Panc1 (cell line): ENCODE data around the gene TEX12. TPM values are rescaled to one million over a fixed set of nuclear protein-coding genes. Genes with fewer than 3 reads are reported as not detected.

Experiments
- ATAC-seq: fragments of 200-7000 bp; cut with Tn5 transposase; 2 replicates; pipeline ENCODE4 v1.9.1; 2020; ENCODE audit warnings: mild to moderate bottlenecking, moderate library complexity
- BruUV-seq: library from RNA; stranded (reverse); fragments of 400-500 nt; replicated peaks from 2 replicates; lab custom pipeline; 2021; lab: Mats Ljungman, UMichigan
- CTCF ChIA-PET: fragments of 300-600 bp; sonication (Branson Sonifier 250); formaldehyde crosslinking; loops from one replicate; lab custom pipeline; 2022; ENCODE audit warnings: antibody characterized with exemption; lab: Charles Lee
- POLR2A ChIA-PET: fragments of 300-600 bp; sonication (Branson Sonifier 250); formaldehyde crosslinking; loops from one replicate; lab custom pipeline; 2022; ENCODE audit warnings: antibody characterized with exemption; lab: Charles Lee
- DNase-seq: peaks from one replicate; pipeline ENCODE4 v3.0.0-alpha.2; 2010; ENCODE audit warnings: low read depth, low spot score
- H3K27ac ChIP-seq: 2 replicates; pipeline ENCODE4 v1.5.1; 2011; ENCODE audit warnings: mild to moderate bottlenecking, low read length, inconsistent platforms
- H3K27me3 ChIP-seq: fragments of 200-500 bp; sonication (Bioruptor generic); 2 replicates; pipeline ENCODE4 v1.6.0; 2014; ENCODE audit warnings: low read length, inconsistent platforms; ENCODE audit not compliant: control insufficient read depth, insufficient read depth
- H3K36me3 ChIP-seq: fragments of 200-500 bp; sonication (Bioruptor generic); 2 replicates; pipeline ENCODE4 v1.5.1; 2014; ENCODE audit warnings: inconsistent platforms, mild to moderate bottlenecking, low read length, moderate library complexity; ENCODE audit not compliant: control insufficient read depth, insufficient read depth
- H3K4me1 ChIP-seq: 2 replicates; pipeline ENCODE4 v1.5.1; 2011; ENCODE audit warnings: inconsistent platforms, mild to moderate bottlenecking, low read length, moderate library complexity; ENCODE audit not compliant: control insufficient read depth, insufficient read depth
- H3K4me3 ChIP-seq, 2 experiments: 2 replicates each; pipeline ENCODE4 v1.5.1; 2011 to 2012; ENCODE audit warnings: low read depth in 2 of 2, low read length in 2 of 2, mild to moderate bottlenecking in 2 of 2, inconsistent platforms in 1 of 2, moderate library complexity in 1 of 2
- H3K9me3 ChIP-seq: fragments of 200-500 bp; sonication (Bioruptor generic); 2 replicates; pipeline ENCODE4 v1.5.1; 2014; ENCODE audit warnings: low read depth, mild to moderate bottlenecking, inconsistent platforms, low read length, moderate library complexity; ENCODE audit not compliant: control insufficient read depth, insufficient read depth
- POLR2AphosphoS5 ChIP-seq: IDR thresholded peaks from 2 replicates; pipeline ENCODE4 v1.6.1; 2012; ENCODE audit warnings: mild to moderate bottlenecking, low read depth, low read length, moderate library complexity
- SIN3A ChIP-seq: IDR thresholded peaks from 2 replicates; pipeline ENCODE4 v1.6.1; 2012; ENCODE audit warnings: low read depth, mild to moderate bottlenecking, low read length, moderate library complexity, borderline replicate concordance; ENCODE audit not compliant: insufficient read depth
- TCF7L2 ChIP-seq: IDR thresholded peaks from 2 replicates; pipeline ENCODE4 v1.6.1; 2011; ENCODE audit warnings: mild to moderate bottlenecking, low read depth, low read length, inconsistent platforms
- in situ Hi-C: cut with HindIII; loops from 2 replicates; pipeline ENCODE4 v1.10.0; 2016; ENCODE audit warnings: low sequenced_read_pairs, low pct_unique_long_range_greater_than_20kb
- intact Hi-C: fragments of 100-400 bp; cut with micrococcal nuclease; formaldehyde crosslinking; loops from one replicate; pipeline ENCODE4 v1.10.0; 2022; ENCODE audit not compliant: unreplicated experiment
- total RNA-seq: library from RNA; stranded (reverse); gene quantifications from one replicate; pipeline ENCODE4 v1.2.1, GENCODE V29; 2021; ENCODE audit not compliant: unreplicated experiment
- TF ChIP-seq, protein P1 (sequence below): fragments of 450-650 bp; IDR thresholded peaks from 2 replicates; pipeline ENCODE4 v1.5.1; 2017; ENCODE audit warnings: mild to moderate bottlenecking
- TF ChIP-seq, protein P2 (sequence below), 2 experiments: IDR thresholded peaks; 2 replicates each; pipeline ENCODE4 v1.6.1; 2011 to 2012; ENCODE audit warnings: low read depth in 2 of 2, control low read depth in 1 of 2, low read length in 1 of 2, mild to moderate bottlenecking in 1 of 2, moderate library complexity in 1 of 2; ENCODE audit not compliant: insufficient read depth in 1 of 2

Gene TEX12
- total RNA-seq, 1 experiment from 2014 or later: 0.23 TPM

DNA sequence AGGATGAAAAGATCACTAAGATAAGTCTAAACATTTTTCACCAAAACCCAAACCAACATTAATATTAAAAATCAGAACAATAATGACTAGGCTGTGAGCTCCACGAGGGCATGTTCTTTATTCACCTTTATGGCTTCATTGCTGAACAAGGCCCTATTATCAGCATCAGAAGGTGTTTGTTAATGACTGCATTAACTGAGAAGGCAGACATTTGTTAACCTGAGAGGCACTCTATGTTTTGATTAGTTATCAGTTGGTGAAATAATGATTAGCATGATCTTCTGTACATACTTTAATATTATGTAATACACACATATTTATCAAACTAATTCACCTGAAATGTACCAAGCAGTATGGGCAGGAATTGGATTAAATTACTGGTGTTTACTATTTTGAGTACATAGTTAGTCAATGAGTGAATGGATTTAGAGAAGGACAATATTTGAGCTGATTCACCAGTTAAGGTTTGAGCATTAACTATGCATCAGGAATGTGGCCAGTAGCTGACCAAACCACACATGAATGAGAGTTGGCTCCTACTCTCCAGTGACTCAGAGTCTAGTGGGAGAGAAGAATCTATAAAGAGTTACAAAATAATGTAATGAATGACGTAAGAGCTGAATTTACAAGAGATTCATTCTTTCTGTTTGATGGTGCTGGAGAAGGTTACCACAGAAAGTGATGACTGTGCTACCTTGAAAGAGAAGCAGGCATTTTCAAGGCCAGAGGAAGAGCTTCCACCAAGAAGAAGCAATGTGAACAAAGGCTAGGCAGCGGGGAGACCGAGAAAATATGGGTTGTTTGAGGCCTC is 10.0 kb upstream of the TEX12 start:
- peak overlapping the region; percentile 84 for H3K27ac ChIP-seq
- peaks cover 37% of the 10 kb centered on the region for H3K4me1 ChIP-seq
- ATAC-seq (peak; percentile 99), DNase-seq (peak; percentile 99)
- ChIA-PET POLR2A (interaction anchor here (0.5 to 1.2 kb wide), 4 partner anchors 33 to 72 kb away, joined by 5 to 8 read pairs (median 7); no protein-coding TSS in a partner anchor), CTCF (interaction anchor here (1.1 kb wide), 1 partner anchor 44 kb away, joined by 4 read pairs; no protein-coding TSS in a partner anchor)
- H3K27me3 ChIP-seq: no peaks in the 10 kb centered on the region
- 0 out of 2 replicates have a peak, but pooled peaks cover 3% of the 10 kb centered on the region for H3K36me3 ChIP-seq
- TF ChIP-seq TCF7L2: peak; percentile 66
- peak; percentile 77 for TF ChIP-seq POLR2AphosphoS5
- no peak for TF ChIP-seq SIN3A
- TF ChIP-seq, protein P1, sequence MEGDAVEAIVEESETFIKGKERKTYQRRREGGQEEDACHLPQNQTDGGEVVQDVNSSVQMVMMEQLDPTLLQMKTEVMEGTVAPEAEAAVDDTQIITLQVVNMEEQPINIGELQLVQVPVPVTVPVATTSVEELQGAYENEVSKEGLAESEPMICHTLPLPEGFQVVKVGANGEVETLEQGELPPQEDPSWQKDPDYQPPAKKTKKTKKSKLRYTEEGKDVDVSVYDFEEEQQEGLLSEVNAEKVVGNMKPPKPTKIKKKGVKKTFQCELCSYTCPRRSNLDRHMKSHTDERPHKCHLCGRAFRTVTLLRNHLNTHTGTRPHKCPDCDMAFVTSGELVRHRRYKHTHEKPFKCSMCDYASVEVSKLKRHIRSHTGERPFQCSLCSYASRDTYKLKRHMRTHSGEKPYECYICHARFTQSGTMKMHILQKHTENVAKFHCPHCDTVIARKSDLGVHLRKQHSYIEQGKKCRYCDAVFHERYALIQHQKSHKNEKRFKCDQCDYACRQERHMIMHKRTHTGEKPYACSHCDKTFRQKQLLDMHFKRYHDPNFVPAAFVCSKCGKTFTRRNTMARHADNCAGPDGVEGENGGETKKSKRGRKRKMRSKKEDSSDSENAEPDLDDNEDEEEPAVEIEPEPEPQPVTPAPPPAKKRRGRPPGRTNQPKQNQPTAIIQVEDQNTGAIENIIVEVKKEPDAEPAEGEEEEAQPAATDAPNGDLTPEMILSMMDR: no peak
- TF ChIP-seq, protein P2, sequence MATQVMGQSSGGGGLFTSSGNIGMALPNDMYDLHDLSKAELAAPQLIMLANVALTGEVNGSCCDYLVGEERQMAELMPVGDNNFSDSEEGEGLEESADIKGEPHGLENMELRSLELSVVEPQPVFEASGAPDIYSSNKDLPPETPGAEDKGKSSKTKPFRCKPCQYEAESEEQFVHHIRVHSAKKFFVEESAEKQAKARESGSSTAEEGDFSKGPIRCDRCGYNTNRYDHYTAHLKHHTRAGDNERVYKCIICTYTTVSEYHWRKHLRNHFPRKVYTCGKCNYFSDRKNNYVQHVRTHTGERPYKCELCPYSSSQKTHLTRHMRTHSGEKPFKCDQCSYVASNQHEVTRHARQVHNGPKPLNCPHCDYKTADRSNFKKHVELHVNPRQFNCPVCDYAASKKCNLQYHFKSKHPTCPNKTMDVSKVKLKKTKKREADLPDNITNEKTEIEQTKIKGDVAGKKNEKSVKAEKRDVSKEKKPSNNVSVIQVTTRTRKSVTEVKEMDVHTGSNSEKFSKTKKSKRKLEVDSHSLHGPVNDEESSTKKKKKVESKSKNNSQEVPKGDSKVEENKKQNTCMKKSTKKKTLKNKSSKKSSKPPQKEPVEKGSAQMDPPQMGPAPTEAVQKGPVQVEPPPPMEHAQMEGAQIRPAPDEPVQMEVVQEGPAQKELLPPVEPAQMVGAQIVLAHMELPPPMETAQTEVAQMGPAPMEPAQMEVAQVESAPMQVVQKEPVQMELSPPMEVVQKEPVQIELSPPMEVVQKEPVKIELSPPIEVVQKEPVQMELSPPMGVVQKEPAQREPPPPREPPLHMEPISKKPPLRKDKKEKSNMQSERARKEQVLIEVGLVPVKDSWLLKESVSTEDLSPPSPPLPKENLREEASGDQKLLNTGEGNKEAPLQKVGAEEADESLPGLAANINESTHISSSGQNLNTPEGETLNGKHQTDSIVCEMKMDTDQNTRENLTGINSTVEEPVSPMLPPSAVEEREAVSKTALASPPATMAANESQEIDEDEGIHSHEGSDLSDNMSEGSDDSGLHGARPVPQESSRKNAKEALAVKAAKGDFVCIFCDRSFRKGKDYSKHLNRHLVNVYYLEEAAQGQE (IDR thresholded peaks at IDR 0.05; ENCODE audit: insufficient read depth in 1 of 2, low read depth in 2 of 2, low read length in 1 of 2): 0 out of 4 replicates have a peak, but pooled peaks of 1 of the 2 experiments have one; percentile 35
- intact Hi-C loops (no loop called here), in situ Hi-C loops (no loop called here)
- H3K4me3 ChIP-seq: peak overlapping the region in 1 of 2 experiments; percentile 25; a peak in 1 of 4 replicates
- TSS peak; percentile 79 for BruUV-seq
- H3K9me3 ChIP-seq: no peaks in the 10 kb centered on the region

DNA sequence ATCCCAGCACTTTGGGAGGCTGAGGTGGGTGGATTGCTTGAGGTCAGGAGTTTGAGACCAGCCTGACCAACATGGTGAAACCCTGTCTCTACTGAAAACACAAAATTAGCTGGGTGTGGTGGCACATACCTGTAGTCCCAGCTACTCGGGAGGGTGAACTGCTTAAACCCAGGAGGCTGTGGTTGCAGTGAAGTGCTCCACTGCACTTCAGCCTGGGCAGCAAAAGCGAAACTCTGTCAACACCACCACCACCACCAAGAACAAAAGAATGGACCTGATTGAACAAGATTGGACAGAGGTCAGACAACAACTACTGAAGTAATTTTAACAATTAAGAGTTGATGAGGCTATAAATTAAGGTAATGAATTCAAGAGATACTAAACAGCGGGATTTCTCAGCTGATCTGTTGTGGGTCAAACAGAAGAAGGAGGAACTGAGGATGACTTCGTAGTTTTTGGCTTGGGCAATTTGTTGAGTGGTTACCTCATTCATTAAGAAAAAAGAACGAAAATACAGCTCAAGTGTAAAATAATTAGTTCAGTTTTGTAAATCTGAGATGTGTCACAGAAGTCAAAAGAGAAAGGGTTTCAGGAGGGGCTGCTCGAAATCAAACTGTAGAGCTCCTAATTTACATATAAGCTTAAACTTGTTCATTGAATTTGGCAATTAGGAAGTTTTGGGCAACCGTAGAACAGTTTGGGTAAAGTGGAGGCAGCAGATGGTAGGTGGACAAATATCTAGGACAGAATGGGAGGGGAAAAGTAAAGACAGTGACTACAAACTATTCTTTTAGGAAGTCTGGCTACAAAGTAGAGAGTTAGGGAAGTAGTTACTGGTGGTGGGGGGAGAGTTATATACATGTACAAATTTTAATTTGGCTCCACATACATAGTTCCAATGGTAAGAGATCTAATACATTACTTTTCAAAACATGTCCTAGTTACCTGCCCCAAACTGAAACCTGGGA is 7.8 kb upstream of the TEX12 start:
- TSS peak; percentile 50 for BruUV-seq

More for the DNA sequence above, 7.8 kb upstream of the TEX12 start:
- Histone ChIP-seq H3K9me3 (no peaks in the 10 kb centered on the region), H3K4me3 (peak overlapping the region in 1 of 2 experiments; percentile 37; a peak in 2 of 4 replicates), H3K27ac (peak overlapping the region; percentile 55), H3K4me1 (peaks cover 51% of the 10 kb centered on the region), H3K36me3 (no peaks in the 10 kb centered on the region), H3K27me3 (no peaks in the 10 kb centered on the region)
- ChIA-PET CTCF (no interaction called here), POLR2A (no interaction called here)
- DNase-seq: no peak
- TF ChIP-seq POLR2AphosphoS5 (no peak), TCF7L2 (no peak), SIN3A (no peak)
- TF ChIP-seq, protein P1: no peak
- TF ChIP-seq, protein P2 (IDR thresholded peaks at IDR 0.05; ENCODE audit: insufficient read depth in 1 of 2, low read depth in 2 of 2, low read length in 1 of 2): no peak
- intact Hi-C loops: loop anchor here (5.0 kb wide), 1 partner anchor 42 kb away; no protein-coding TSS in a partner anchor
- no peak for ATAC-seq
- in situ Hi-C loops: no loop called here
